GM12878 (cell line): Measurements from ENCODE around the gene UNC119B. TPM values are rescaled to one million over a fixed set of nuclear protein-coding genes. Genes with fewer than 3 reads are reported as not detected.

Experiments
- HDAC6 ChIP-seq: fragments of 200-600 bp; sonication (generic); IDR thresholded peaks from one replicate; pipeline ENCODE4 v1.8.0; 2017; ENCODE audit warnings: antibody characterized with exemption; ENCODE audit not compliant: unreplicated experiment
- JUNB ChIP-seq: IDR thresholded peaks from 2 replicates; pipeline ENCODE4 v1.6.1; 2016; ENCODE audit warnings: antibody characterized with exemption, mild to moderate bottlenecking
- NRF1 ChIP-seq: conservative IDR thresholded peaks from 2 replicates; pipeline ENCODE4 v1.6.1; 2011; ENCODE audit warnings: mild to moderate bottlenecking, low read depth, low read length, improper control_type of control experiment
- POLR2AphosphoS5 ChIP-seq: IDR thresholded peaks from 2 replicates; pipeline ENCODE4 v1.6.1; 2011; ENCODE audit warnings: mild to moderate bottlenecking, low read length, inconsistent platforms
- SREBF2 ChIP-seq: IDR thresholded peaks from 2 replicates; pipeline ENCODE4 v1.6.1; 2012; ENCODE audit warnings: mild to moderate bottlenecking, low read length
- ZNF217 ChIP-seq: fragments of 450-650 bp; IDR thresholded peaks from 2 replicates; pipeline ENCODE4 v1.6.1; 2017; ENCODE audit warnings: antibody characterized with exemption, mild to moderate bottlenecking
- ZNF384 ChIP-seq: IDR thresholded peaks from 2 replicates; pipeline ENCODE4 v1.6.1; 2012; ENCODE audit warnings: low read depth, mild to moderate bottlenecking, low read length, improper control_type of control experiment, borderline replicate concordance
- ZZZ3 ChIP-seq: IDR thresholded peaks from 2 replicates; pipeline ENCODE4 v1.6.1; 2011; ENCODE audit warnings: low read depth; ENCODE audit not compliant: control insufficient read depth, insufficient read length
- polyA plus RNA-seq, 11 experiments: library from polyadenylated mRNA; depleted of rRNA in 4 of 11; unstranded in 6 of 11; stranded (reverse) in 5 of 11; fragments of >200 nt; fragmentation: Nextera tagmentation in 4 of 11; fragmentation: Illumina TruSeq in 1 of 11; extraction: Ambion mirVana in 4 of 11; extraction: Trizol in 1 of 11; gene quantifications; 1 replicate in 1 of 11; 2 replicates in 10 of 11; pipeline versions ENCODE4 v1.2.1 to v1.2.3, GENCODE V29; 2011 to 2016; ENCODE audit warnings: inconsistent platforms in 2 of 11, missing spikeins in 2 of 11, low read depth in 1 of 11
- total RNA-seq, 4 experiments: library from RNA; depleted of rRNA in 3 of 4; stranded (reverse); fragments of >200 nt in 3 of 4; fragmentation: Illumina TruSeq in 1 of 4; extraction: Trizol in 1 of 4; gene quantifications; 2 replicates each; pipeline versions ENCODE4 v1.2.1 to v1.2.3, GENCODE V29; 2013 to 2021
- TF ChIP-seq, protein P1 (sequence below): fragments of 450-650 bp; IDR thresholded peaks from 2 replicates; pipeline ENCODE4 v1.6.1; 2017; ENCODE audit warnings: mild to moderate bottlenecking, moderate library complexity
- TF ChIP-seq, protein P2 (sequence below): fragments of 450-650 bp; IDR thresholded peaks from 2 replicates; pipeline ENCODE4 v1.6.1; 2017; ENCODE audit warnings: antibody characterized with exemption, mild to moderate bottlenecking, moderate library complexity
- TF ChIP-seq, protein P3 (sequence below): fragments of 450-650 bp; conservative IDR thresholded peaks from 2 replicates; pipeline ENCODE4 v1.6.1; 2017; ENCODE audit warnings: mild to moderate bottlenecking, moderate library complexity
- TF ChIP-seq, protein P4 (sequence below): fragments of 450-650 bp; IDR thresholded peaks from 2 replicates; pipeline ENCODE4 v1.6.1; 2014; ENCODE audit warnings: mild to moderate bottlenecking
- TF ChIP-seq, protein P5 (sequence below): IDR thresholded peaks from 2 replicates; pipeline ENCODE4 v1.6.1; 2012; ENCODE audit warnings: low read depth, low read length, improper control_type of control experiment
- TF ChIP-seq, protein P6 (sequence below): fragments of 450-650 bp; IDR thresholded peaks from 2 replicates; pipeline ENCODE4 v1.6.1; 2017; ENCODE audit warnings: mild to moderate bottlenecking, low read depth, inconsistent platforms; ENCODE audit not compliant: poor library complexity, severe bottlenecking

UNC119B gene
- total and polyA plus RNA-seq, 10 of the 15 experiments (the other 5 are each of a cell fraction or from before 2014, with no cell fraction given), result 4.3 to 31.5 (median 10.5) TPM

DNA sequence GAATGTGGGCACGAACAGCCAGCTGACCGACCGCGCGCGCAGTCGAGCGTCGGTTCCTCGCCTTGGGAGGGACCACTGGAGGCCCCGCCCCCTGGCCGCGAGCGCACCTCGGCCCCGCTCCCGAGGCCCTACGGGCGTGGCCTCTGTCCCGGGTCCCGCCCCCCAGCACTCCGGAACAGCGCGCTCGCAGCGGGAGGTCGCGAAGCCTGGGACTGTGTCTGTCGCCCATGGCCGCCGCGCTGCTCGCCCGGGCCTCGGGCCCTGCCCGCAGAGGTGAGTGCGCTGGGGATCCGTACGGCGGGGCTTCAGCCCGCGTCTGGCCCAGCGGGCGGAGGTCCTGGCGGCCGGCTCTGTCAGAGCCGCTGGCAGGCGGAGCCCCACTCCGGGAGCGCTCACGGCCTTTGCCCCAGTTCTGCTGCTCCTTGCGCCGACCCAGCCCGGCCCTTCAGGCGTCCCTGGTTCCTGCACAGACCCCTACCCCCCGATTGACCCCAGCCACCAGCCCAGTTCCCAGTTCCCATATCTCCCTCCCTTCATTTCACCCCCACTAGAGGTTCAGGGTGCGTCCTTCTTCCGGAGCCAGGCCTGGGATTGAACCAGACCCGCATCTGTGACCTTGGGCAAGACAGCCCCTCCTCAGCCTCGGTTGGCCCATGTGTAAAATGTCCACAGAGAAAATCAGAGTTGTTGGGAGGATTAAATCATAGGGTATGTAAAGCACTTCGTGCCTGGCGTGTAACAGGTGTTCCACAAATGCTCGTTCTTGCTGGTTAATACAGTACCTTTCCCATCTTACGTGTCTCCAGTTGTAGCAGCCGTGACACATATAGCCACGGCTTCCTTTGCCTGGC is 15.6 kb downstream of the UNC119B start, which contains the start of gene ACADS (continued):
- TF ChIP-seq NRF1 (0 out of 2 replicates have a peak, but pooled peaks have one; percentile 20), SREBF2 (no peak), ZZZ3 (no peak), ZNF217 (no peak), POLR2AphosphoS5 (peak; percentile 59; the same call in 1 of the 2 replicates), ZNF384 (no peak), JUNB (no peak), HDAC6 (no peak)
- TF ChIP-seq, protein P1, sequence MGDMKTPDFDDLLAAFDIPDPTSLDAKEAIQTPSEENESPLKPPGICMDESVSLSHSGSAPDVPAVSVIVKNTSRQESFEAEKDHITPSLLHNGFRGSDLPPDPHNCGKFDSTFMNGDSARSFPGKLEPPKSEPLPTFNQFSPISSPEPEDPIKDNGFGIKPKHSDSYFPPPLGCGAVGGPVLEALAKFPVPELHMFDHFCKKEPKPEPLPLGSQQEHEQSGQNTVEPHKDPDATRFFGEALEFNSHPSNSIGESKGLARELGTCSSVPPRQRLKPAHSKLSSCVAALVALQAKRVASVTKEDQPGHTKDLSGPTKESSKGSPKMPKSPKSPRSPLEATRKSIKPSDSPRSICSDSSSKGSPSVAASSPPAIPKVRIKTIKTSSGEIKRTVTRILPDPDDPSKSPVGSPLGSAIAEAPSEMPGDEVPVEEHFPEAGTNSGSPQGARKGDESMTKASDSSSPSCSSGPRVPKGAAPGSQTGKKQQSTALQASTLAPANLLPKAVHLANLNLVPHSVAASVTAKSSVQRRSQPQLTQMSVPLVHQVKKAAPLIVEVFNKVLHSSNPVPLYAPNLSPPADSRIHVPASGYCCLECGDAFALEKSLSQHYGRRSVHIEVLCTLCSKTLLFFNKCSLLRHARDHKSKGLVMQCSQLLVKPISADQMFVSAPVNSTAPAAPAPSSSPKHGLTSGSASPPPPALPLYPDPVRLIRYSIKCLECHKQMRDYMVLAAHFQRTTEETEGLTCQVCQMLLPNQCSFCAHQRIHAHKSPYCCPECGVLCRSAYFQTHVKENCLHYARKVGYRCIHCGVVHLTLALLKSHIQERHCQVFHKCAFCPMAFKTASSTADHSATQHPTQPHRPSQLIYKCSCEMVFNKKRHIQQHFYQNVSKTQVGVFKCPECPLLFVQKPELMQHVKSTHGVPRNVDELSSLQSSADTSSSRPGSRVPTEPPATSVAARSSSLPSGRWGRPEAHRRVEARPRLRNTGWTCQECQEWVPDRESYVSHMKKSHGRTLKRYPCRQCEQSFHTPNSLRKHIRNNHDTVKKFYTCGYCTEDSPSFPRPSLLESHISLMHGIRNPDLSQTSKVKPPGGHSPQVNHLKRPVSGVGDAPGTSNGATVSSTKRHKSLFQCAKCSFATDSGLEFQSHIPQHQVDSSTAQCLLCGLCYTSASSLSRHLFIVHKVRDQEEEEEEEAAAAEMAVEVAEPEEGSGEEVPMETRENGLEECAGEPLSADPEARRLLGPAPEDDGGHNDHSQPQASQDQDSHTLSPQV, result no peak
- TF ChIP-seq, protein P2, sequence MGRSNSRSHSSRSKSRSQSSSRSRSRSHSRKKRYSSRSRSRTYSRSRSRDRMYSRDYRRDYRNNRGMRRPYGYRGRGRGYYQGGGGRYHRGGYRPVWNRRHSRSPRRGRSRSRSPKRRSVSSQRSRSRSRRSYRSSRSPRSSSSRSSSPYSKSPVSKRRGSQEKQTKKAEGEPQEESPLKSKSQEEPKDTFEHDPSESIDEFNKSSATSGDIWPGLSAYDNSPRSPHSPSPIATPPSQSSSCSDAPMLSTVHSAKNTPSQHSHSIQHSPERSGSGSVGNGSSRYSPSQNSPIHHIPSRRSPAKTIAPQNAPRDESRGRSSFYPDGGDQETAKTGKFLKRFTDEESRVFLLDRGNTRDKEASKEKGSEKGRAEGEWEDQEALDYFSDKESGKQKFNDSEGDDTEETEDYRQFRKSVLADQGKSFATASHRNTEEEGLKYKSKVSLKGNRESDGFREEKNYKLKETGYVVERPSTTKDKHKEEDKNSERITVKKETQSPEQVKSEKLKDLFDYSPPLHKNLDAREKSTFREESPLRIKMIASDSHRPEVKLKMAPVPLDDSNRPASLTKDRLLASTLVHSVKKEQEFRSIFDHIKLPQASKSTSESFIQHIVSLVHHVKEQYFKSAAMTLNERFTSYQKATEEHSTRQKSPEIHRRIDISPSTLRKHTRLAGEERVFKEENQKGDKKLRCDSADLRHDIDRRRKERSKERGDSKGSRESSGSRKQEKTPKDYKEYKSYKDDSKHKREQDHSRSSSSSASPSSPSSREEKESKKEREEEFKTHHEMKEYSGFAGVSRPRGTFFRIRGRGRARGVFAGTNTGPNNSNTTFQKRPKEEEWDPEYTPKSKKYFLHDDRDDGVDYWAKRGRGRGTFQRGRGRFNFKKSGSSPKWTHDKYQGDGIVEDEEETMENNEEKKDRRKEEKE, result no peak
- TF ChIP-seq, protein P3, sequence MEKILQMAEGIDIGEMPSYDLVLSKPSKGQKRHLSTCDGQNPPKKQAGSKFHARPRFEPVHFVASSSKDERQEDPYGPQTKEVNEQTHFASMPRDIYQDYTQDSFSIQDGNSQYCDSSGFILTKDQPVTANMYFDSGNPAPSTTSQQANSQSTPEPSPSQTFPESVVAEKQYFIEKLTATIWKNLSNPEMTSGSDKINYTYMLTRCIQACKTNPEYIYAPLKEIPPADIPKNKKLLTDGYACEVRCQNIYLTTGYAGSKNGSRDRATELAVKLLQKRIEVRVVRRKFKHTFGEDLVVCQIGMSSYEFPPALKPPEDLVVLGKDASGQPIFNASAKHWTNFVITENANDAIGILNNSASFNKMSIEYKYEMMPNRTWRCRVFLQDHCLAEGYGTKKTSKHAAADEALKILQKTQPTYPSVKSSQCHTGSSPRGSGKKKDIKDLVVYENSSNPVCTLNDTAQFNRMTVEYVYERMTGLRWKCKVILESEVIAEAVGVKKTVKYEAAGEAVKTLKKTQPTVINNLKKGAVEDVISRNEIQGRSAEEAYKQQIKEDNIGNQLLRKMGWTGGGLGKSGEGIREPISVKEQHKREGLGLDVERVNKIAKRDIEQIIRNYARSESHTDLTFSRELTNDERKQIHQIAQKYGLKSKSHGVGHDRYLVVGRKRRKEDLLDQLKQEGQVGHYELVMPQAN, result no peak; the same call in 1 of the 2 replicates
- TF ChIP-seq, protein P4, sequence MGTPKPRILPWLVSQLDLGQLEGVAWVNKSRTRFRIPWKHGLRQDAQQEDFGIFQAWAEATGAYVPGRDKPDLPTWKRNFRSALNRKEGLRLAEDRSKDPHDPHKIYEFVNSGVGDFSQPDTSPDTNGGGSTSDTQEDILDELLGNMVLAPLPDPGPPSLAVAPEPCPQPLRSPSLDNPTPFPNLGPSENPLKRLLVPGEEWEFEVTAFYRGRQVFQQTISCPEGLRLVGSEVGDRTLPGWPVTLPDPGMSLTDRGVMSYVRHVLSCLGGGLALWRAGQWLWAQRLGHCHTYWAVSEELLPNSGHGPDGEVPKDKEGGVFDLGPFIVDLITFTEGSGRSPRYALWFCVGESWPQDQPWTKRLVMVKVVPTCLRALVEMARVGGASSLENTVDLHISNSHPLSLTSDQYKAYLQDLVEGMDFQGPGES, result no peak
- TF ChIP-seq, protein P5, sequence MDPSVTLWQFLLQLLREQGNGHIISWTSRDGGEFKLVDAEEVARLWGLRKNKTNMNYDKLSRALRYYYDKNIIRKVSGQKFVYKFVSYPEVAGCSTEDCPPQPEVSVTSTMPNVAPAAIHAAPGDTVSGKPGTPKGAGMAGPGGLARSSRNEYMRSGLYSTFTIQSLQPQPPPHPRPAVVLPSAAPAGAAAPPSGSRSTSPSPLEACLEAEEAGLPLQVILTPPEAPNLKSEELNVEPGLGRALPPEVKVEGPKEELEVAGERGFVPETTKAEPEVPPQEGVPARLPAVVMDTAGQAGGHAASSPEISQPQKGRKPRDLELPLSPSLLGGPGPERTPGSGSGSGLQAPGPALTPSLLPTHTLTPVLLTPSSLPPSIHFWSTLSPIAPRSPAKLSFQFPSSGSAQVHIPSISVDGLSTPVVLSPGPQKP, result no peak
- TF ChIP-seq, protein P6, sequence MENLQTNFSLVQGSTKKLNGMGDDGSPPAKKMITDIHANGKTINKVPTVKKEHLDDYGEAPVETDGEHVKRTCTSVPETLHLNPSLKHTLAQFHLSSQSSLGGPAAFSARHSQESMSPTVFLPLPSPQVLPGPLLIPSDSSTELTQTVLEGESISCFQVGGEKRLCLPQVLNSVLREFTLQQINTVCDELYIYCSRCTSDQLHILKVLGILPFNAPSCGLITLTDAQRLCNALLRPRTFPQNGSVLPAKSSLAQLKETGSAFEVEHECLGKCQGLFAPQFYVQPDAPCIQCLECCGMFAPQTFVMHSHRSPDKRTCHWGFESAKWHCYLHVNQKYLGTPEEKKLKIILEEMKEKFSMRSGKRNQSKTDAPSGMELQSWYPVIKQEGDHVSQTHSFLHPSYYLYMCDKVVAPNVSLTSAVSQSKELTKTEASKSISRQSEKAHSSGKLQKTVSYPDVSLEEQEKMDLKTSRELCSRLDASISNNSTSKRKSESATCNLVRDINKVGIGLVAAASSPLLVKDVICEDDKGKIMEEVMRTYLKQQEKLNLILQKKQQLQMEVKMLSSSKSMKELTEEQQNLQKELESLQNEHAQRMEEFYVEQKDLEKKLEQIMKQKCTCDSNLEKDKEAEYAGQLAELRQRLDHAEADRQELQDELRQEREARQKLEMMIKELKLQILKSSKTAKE, result no peak
